Activated effector memory CD4-positive, alpha-beta T cell treated with Interleukin-2 at 50 U/mL for 16 hours (primary cell): Measurements from ENCODE around the gene SORD.
"Not testable (repeated sequence)": the region's sequence is repeated elsewhere in the genome, so short reads cannot be mapped to it uniquely, and the experiment has no call there.

Experiments used
- DNase-seq: peaks from one replicate; pipeline ENCODE4 v3.0.0-alpha.2; 2020

The SORD gene

DNA sequence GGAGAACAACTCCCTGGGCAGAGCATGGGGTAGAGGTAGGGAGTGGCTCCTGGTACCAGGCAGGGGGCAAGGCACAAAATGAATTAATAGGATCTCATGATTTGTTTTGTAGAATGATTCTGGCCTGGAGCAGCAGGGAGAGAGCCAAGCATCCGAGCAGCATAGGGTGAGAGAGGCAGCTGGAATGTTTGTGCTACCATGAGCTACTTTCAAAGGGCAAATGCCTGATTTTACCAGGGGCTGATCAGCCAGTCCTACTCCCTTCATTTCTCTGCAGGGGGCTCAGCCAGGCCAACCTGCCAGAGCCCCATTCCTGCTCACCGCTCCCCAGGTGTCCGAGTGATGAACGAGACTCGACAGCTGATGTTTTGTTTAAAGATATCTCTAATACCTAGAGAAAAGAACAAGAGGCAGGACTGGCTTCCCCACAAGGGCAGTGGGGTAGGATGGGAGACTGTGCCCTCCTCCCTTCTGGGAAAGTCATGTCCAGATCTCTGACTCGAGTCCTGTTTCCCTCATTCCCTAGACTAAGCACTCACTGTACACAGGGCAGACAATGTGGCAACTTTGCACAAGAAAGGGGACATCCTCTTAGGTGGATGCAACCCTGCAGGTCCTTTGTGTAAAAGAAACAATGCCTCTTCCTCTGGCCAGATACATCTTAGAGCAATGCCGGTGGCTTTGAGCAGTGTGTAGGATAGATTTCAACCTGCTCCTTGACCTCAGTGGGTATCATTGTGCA is 78.1 kb downstream of the SORD start:
- DNase-seq, result no peak

DNA sequence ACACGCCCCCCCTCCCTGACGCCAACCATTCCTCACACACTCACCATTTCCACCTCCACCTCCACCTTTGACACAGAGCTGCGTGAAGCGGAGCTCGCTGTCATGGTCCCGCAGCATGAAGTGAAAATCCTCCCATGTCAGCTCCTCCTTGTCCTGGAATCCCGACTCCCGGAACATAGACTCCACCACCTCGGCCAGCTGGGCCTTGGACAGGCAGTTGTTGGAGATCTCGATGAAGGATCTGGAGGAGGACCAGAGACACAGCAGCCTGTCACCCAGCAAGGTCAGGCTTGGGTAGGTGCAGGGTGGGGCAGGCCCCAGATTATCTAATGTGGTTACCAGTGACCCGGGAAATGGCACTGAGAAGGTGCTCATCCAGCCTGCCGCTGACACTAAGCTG is 78.8 kb downstream of the SORD start:
- no peak for DNase-seq

DNA sequence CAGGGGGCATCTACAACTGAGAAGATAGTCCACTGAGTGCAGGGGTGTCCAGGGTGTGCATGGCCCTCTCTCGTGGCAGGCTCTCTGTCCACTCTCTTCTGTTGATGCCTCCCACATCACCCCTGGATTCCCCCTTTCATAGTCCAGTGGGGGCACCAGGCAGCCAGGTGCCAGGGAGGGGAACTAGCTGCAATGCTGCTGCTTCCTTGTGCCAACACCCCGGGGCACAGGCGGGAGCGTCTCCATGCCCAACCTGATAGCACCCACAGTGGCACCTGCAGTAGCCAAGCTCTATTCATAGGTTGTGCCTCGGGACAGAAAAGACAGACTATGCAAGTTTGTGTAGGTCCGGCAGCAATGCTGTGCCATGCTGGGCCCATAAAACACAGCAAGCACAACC is 79.2 kb downstream of the SORD start:
- no peak for DNase-seq

DNA sequence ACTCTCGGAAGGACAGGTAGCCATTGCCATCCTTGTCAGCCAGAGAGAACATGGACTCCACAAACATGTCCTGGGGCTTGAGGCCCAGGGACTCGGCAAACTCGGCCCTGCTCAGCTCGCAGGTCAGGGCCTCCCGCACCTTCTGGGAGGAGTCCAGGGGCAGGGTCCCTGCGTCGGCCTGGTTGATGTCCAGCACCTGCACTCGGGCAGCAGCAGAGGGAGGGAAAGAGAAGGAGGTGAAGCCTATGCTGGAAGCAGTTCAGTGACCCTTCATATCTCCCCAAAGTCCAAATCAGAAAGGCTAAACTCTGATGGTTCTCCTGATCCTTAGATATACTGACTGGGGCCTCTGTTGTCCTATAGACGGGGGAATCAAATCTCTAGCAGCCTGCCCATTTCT is 81.2 kb downstream of the SORD start:
- not testable (repeated sequence) for DNase-seq

DNA sequence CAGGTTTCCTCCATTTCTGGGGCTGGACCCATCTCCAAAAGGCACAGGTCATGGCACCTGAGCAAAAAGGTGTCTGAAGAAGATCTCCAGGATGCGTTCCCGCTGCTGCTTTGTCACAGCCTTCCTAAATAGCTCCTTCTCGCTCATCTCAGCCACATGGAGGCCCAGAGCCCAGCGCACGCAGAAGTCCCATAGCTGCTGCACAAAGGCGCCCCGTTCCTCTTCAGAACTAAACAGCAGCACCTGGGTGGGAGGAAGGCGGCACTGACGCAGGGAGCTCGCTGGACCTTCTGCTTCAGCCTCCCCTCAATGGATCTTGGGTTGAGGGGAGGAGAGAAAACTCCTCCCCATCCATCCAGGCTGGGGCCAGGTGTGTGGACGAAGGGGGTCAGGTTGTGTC is 82.6 kb downstream of the SORD start:
- no peak for DNase-seq

DNA sequence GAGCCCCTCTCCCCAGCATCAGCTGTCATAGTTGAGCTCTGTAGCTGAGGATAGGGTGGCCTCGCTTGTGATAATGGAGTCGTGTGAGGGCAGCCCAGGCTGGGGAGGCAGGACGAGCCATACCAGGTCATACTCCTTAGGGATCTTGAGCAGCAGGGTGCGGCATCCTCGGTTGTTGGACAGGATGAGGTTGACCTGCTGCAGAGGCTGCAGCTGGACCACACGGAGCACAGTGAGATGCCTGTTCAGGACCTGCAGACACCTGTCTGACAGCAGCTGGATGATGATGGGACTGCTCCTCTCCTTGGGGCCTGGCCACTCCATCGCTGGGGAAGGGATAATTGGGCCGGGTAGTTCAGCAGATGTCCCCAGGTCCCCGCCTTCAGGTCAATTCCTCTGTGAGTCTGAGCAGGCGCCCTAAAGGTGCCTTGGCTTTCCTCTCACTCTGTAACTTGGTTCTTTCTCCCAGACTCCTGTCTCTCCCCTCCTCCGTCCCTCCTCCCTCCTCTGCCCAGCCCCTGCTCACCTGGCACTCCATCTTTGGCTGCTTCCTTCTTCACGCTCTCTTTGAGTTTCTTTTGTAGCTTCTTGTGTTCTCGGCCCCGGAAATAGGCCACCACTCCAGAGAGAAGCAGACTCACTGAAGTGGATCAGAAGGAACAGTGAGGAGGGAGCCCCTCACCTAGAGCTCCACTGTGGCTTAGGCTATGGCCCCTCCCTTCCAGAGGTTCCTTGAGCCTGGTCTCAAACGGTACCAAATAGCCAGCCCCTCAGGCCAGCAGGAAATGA is 83.2 kb downstream of the SORD start:
- DNase-seq, result no peak

DNA sequence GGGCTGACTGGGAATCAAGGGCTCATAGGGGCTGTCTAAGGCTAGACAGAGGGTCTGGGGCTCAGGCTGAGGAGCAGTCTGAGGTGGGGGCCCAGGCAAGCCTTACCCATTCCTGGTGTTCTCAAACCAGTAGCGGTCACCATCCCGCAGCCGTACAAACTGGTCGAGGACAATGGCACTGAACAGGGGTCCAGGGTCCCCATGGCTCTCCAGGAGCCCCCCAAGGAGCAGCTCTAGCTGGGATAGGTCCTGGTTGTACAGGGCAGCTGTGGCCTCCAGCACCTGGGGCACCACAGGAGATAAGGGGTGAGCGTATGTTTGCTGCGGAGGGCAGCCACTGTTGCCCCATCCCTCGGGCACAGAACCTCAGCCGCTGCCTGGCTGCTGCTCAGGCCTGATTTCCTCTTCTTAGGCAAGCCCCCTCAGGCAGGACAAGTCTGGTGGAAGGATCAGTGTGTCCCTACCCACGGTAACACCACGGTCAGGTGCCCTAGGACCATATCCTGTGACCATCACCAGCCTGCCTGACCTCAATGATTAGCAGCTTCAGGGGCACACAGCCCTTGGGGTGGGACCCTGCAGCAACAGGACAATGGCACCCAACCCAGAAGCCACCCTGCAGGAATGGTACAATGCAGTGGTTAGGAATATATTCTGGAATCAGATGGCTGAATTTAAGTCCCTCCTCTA is 85.1 kb downstream of the SORD start:
- DNase-seq, result no peak

DNA sequence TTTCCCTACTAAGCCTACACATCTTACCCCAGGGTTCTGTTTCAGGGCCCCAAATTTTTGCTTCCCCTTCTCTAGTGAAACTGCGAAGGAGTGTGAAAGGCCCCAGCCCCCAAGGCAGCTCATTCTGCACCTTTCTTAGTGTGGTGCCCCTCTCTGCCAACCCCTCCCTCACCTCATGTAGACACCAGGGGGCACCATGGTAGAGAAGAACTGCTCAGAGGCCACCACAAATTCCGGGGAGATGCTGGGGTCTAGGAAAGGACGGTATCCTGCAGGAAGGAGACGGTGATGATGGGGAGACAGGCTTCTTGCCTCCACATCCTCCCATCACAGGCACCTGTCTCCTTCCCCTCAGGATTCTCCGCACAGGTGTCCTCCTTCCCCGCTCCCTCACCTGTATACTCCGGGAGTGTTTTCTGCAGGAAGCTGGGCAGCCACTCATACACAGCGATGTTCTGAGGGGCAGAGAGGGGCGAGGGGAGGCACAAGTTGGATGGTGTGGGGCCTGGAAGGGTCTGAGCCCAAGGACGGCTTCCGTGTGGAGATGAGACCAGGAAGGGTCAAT is 87.3 kb downstream of the SORD start:
- DNase-seq, result no peak

DNA sequence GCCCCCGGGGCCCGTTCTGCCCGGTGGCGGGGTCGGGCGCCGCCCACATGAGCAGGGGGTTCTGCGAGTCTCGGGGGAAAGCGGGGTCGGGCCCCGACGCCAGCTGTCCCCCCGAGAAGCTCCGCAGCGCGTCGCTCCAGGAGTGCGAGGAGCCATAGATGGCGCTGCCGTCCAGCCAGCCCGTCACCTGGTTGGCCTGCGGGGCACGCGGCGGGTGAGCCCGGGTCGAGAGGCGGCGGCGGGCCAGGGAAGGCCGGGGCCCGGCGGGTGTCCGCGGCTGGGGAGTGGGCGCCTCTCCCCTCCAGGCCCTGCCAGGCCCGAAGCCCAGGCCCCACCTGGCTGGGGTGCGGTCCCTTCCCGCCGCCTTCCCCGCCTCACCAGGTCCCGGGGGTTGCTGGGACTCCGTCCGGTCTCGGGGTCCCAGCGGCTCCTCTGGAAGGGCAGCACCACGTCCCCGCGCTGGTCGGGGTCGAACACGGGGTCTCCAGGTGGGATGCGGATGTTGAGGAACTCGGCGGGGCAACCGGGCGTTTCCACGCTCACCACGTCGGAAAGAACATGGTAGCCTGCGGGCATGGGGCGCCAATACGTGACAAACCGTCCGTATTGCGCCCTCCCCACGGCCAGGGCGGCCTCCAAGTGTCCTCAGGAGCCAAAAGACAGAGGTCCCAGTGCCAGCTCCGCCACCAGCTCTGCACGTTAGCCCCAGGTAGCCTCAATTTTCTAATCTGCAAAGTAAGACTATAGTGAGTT is 88.6 kb downstream of the SORD start:
- no peak for DNase-seq

DNA sequence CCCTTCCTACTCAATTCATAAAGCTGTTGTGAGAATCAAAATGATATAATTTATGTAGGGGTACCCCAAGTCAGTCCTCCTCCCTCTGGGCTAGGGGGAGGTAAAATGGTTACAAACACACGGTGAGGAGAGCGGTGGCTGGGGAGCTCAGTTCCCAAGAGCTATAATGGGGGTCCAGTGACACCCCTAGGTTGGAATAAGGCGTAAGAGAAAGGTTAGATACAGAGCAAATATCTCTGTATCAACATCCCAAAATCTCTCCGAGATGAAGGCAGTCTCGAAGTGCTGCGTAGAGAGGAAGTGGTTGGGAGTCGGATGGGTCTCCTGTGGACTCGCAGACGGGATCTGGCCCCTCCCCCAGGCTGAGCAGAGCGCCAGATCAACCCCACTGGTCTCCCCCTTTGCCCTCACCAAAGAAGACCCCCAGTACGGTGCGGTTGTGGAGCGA is 89.2 kb downstream of the SORD start:
- no peak for DNase-seq

DNA sequence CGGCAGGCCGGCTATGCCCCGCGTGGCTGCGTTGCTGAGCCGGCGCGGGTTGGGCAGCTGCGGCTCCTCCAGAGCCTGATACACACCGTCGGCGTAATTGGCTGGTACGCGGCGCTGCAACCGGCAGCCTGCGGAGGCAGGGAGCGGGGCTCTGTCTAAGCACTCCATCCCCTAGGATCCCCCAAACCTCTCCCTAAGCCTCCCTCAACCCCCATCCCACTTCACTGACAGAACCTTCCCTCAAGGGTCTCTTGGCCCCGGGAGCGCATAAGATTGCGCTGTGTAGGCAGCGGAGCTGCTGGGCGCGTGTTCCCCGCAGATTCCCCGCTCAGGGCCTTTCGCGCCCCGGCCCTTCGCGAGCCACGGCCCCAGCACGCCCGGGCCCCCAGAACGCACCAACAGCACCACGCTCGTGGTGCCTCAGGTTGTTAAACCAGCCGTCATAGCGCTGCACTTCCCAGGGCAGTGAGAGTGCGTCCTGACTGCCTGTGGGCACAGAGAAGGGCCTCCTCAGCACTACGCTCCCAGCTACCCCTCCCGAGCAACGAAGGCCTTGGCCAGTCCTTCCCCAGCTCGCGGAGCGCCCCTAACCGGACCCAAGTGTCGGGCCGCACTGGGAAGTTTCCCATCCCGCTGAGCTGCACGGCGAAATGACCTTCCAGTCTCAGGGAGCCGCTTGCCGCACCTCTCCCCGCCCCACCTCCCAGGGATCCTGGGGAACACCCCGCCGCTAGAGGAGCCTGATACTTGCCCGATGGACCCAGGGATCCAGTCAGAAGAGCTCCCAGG is 89.8 kb downstream of the SORD start:
- DNase-seq, result no peak

DNA sequence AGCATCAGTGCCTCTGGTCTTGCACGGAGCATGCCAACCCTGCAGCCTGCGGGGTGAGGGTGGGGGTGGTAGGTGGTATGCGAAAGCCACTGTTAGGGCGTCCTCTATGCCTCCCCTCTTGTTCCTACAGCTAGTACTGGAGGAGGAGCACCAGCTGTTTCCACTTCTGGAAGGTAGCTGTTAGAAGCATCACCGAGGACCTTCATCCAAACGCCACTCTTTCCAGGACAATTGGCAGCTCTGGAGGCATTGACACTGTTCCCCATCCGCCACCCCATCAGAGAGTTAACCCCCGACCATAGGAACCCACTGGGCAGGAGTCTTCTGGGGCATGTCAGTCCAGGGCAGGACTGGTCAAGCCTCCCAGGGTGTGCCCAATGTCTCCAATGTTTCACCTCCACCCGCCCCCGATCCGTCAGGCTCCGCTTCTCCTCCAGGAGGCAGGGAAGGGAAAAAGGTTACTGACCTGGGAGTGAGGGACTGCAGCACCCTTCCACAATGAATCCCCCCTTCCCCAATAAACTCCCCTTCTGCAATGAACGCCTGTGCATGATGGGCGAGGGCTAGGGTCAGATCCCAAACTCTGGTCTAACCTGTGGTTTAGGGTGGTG is 90.5 kb downstream of the SORD start:
- DNase-seq, result no peak

DNA sequence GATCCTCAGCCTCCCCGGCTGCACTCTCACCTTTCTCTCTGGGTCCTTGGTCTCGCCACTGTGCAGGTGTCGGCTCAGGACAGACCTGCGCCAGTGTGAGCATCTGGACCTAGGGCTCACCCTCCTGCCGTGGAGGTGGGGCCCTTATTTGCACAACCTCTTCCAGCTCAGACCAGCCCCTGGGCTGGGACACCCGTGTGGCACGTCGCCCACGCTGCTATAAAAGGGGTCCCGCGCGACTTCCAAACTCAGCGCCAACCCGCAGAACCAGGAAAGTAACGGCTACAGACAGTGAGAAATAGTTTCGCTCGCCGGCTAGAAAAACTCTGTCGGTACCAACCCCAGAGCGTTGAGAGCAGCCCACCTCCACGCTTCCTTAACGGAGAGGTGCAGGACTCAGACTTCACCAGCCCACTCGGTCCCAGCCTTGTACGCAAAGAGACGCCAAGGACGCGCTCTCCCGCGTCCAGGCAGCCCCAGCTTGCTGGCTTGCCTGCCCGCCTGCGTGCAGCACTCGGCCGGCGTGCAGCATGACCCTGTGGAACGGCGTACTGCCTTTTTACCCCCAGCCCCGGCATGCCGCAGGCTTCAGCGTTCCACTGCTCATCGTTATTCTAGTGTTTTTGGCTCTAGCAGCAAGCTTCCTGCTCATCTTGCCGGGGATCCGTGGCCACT is 91.2 kb downstream of the SORD start, which contains the start of the genes DUOX2 and DUOXA2:
Gene DUOX2 (minus strand): TSS at position 97 of the 675 bp plus-strand sequence. CDS start 761 bp downstream, outside the sequence.
Gene DUOXA2 (plus strand): TSS at position 251 of the 675 bp plus-strand sequence. CDS start 280 bp downstream, at position 531.
- no peak for DNase-seq

DNA sequence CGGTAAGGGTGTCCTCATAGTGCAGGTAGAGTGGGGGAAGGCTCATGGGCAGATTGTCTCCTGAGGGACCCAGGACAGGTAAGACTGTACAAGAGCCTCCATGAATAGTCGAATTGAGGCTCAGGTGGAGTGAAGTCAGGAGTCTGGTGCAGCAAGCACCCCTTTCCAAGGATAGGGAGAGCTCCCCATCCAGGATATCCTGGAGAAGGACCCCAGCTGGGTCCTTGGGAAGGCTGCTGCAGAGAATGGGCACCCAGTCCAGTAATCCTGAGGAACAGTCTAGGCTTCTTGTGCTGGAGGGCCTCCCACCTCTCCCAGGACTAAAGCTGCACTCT is 91.7 kb downstream of the SORD start:
- DNase-seq, result no peak

DNA sequence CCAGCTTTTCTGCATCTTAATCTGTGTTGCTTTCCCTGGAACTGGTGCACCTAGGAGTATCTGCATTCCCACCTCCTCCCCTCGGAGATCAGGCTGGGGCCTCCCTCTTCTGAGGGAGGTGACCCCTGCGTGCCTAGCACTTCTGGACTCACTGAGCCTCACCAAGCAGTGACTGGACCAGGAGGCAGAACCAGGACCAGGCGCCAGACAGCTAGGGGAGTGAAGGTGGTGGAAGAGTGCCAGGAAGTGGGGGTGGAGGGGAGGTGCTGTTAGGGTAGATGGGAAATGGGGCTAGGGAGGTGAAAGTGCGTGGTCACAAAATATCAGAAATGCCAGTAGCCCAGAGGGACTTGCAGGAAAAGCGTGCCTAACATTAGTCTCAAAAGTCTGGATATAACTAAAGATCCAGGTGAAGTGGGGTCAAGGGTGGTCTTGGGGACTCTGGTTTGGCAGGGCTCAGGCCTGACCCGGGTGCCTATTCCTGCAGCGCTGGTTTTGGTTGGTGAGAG is 92.4 kb downstream of the SORD start:
- DNase-seq, result no peak

DNA sequence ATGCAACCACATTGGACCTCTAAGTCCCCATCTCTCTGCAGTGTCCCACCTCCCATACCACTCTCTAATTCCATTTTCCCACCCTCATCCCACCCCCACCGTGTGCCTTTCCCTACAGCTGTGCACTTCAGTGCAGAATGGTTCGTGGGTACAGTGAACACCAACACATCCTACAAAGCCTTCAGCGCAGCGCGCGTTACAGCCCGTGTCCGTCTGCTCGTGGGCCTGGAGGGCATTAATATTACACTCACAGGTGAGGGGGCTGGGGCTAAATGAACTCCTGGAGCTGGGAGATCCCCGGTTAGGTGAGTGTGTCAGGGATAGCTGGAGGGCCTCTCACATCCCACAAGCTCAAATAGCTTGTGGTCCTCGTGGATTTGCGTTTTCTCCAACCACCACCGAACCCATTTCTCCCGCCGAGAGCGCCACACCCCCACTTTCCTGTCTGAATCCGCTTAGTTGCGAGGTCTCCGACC is 93.0 kb downstream of the SORD start:
- DNase-seq, result no peak

DNA sequence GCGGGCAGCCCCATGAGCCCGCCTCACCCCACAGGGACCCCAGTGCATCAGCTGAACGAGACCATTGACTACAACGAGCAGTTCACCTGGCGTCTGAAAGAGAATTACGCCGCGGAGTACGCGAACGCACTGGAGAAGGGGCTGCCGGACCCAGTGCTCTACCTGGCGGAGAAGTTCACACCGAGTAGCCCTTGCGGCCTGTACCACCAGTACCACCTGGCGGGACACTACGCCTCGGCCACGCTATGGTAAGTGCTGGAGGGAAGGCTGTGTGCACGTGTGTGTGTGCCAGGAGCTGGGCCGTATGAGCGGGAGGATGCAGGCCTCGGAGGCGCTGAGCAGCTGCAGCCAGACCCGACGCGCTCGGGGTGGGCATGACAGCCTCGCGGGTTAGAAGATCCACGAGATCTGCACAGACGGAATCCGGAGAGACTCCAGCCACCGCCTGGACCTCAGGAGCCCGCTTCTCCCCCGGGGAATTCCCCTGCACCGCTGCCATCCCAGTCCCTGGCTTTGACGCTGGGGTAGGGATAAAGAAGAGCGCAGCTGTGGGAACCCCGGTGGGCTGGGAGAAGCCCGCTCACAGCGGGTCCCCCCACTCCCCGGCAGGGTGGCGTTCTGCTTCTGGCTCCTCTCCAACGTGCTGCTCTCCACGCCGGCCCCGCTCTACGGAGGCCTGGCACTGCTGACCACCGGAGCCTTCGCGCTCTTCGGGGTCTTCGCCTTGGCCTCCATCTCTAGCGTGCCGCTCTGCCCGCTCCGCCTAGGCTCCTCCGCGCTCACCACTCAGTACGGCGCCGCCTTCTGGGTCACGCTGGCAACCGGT is 93.7 kb downstream of the SORD start:
- DNase-seq, result no peak

DNA sequence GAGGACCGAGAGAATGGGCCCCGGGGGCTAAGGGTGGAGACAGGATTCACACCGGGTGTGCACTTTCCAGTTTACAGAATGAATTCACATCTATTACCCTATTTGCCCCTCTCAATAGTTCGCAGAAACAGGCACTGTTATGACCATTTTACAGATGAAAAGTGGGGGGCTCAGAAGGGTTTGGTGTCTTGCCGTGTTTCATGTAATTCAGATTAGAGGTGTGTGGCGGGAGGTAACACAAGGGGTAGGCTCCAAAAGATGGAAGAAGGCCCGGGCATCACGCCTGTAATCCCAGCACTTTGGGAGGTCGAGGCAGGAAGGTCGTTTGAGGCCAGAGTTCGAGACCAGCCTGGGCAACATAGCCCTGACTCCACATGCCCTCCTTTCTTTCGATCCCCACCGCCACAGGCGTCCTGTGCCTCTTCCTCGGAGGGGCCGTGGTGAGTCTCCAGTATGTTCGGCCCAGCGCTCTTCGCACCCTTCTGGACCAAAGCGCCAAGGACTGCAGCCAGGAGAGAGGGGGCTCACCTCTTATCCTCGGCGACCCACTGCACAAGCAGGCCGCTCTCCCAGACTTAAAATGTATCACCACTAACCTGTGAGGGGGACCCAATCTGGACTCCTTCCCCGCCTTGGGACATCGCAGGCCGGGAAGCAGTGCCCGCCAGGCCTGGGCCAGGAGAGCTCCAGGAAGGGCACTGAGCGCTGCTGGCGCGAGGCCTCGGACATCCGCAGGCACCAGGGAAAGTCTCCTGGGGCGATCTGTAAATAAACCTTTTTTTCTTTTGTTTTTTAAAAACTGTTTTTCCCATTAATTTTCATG is 94.5 kb downstream of the SORD start:
- no peak for DNase-seq
